Bronchial epithelial cell (primary cell): ENCODE measurements around the gene PTK6. TPM values are rescaled to one million over a fixed set of nuclear protein-coding genes. Genes with fewer than 3 reads are reported as not detected.

Experiments
- DNase-seq: peaks from one replicate; pipeline ENCODE4 v3.0.0-alpha.2; 2010; ENCODE audit warnings: low read depth
- FAIRE-seq: peaks from 2 replicates; lab custom pipeline; 2011; peaks lifted over from hg19 to GRCh38; lab: Jason Lieb, UNC
- H3K27me3 ChIP-seq: 2 replicates; pipeline ENCODE4 v1.5.1; 2011; ENCODE audit warnings: low read length; ENCODE audit not compliant: control insufficient read depth, insufficient read depth
- H3K36me3 ChIP-seq: 2 replicates; pipeline ENCODE4 v1.5.1; 2011; ENCODE audit warnings: low read length; ENCODE audit not compliant: control insufficient read depth, insufficient read depth
- H3K4me3 ChIP-seq: 2 replicates; pipeline ENCODE4 v1.5.1; 2011; ENCODE audit warnings: mild to moderate bottlenecking, low read depth, low read length, control low read depth
- total RNA-seq: library from RNA; depleted of rRNA; stranded (reverse); fragments of >200 nt; gene quantifications from 2 replicates; pipeline ENCODE4 v1.2.1, GENCODE V29; 2014
- TF ChIP-seq, protein P1 (sequence below): IDR thresholded peaks from 2 replicates; pipeline ENCODE4 v1.5.1; 2011; ENCODE audit warnings: mild to moderate bottlenecking, moderate library complexity, low read length, control low read depth, inconsistent platforms; ENCODE audit not compliant: insufficient read depth, severe bottlenecking

PTK6 gene
- total RNA-seq, 1 donor from 2014 or later: 59.5 TPM

GRCh38 chr20:63534427-63534830, 2.7 kb downstream of the PTK6 start:
- Histone ChIP-seq H3K27me3 (no peaks in the 10 kb centered on the region), H3K36me3 (peaks cover 1% of the 10 kb centered on the region), H3K4me3 (no peak overlapping the region)
- TF ChIP-seq, protein P1, sequence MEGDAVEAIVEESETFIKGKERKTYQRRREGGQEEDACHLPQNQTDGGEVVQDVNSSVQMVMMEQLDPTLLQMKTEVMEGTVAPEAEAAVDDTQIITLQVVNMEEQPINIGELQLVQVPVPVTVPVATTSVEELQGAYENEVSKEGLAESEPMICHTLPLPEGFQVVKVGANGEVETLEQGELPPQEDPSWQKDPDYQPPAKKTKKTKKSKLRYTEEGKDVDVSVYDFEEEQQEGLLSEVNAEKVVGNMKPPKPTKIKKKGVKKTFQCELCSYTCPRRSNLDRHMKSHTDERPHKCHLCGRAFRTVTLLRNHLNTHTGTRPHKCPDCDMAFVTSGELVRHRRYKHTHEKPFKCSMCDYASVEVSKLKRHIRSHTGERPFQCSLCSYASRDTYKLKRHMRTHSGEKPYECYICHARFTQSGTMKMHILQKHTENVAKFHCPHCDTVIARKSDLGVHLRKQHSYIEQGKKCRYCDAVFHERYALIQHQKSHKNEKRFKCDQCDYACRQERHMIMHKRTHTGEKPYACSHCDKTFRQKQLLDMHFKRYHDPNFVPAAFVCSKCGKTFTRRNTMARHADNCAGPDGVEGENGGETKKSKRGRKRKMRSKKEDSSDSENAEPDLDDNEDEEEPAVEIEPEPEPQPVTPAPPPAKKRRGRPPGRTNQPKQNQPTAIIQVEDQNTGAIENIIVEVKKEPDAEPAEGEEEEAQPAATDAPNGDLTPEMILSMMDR: no peak
- no peak for FAIRE-seq
- no peak for DNase-seq

DNA sequence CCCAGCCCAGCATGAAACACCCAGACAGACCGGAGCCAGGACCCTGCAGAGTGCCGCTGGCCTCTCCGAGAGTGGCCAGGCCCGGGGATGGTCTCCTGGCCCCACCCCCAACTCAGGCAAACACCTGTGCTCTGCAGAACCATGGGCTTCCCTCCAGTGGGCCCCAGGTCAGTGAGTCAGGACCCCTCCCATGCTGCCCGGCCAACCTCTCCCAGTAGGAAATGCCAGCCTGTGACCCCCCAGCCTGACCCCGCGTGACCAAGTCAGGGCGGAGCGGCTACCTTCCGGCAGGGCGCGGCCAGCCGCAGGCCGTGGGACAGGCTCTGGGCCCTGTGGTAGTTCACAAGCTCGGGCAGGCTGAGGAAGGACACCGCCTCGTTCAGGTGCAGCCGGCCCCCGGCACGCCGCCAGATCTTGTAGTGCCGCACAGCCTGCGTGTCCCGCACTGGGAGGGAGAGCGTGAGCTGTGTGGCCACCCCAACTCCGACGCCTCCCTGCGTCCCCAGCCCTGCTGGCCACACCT, 3.2 kb downstream of the PTK6 start:
- H3K27me3 ChIP-seq: no peaks in the 10 kb centered on the region
- DNase-seq (peak; percentile 64), FAIRE-seq (no peak)
- no peak overlapping the region for H3K4me3 ChIP-seq
- H3K36me3 ChIP-seq: peaks cover 1% of the 10 kb centered on the region
- TF ChIP-seq, protein P1: no peak

DNA sequence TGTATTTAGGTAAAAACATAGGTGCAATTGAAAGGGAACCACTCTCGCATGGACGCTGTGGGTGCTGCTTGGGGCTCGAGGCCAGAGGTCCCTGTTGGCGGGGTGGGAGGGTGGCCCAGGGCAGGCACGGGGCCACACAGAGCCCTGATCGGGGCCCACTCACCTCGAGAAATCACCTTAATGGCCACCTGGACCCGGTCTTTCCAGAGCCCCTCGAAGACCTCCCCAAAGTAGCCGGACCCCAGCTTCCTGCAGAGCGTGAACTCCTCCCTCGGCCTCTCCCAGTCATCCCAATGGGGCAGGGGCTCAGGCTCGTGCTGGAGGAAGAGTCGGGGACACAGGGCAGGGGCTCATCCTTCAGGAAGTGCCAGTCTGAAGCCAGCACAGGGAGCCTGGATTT, 3.8 kb downstream of the PTK6 start:
- no peak for DNase-seq
- no peaks in the 10 kb centered on the region for H3K27me3 ChIP-seq
- no peak for FAIRE-seq

DNA sequence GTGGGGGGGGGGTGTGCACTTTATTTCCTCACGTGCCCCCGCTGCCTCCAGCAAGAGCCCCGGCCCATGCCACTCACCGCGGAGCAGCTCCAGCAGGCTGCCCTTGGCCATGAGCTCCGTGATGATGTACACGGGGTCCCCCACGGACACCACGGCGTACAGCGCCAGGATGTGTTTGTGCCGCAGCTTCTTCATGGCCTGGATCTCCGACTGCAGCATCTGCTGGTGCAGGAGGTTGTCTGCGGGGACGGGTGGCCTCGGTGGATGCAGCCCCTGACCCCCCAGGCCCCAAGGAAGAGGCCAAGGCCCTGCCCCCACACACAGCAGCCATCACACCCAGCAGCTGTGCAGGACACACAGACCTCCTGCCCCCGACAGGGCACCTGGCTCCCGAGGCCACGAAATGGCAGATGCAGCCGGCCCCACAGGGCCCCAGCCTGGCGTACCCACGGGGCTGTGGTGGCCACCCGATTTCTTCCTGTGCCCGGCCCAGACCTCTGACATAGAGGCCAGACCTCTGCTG, 4.7 kb downstream of the PTK6 start:
- Histone ChIP-seq H3K36me3 (peaks cover 1% of the 10 kb centered on the region), H3K27me3 (no peaks in the 10 kb centered on the region), H3K4me3 (no peak overlapping the region)
- peak; percentile 13 for FAIRE-seq
- TF ChIP-seq, protein P1: no peak
- no peak for DNase-seq

More for the DNA sequence above, 3.8 kb downstream of the PTK6 start:
- Histone ChIP-seq H3K4me3 (no peak overlapping the region), H3K36me3 (peaks cover 1% of the 10 kb centered on the region)
- TF ChIP-seq, protein P1: no peak

- Histone ChIP-seq H3K4me3 (no peak overlapping the region), H3K36me3 (peaks cover 1% of the 10 kb centered on the region), H3K27me3 (no peaks in the 10 kb centered on the region)
- FAIRE-seq: peak; percentile 99
- DNase-seq: no peak
- TF ChIP-seq, protein P1: no peak
These were observed 5.3 kb downstream of the PTK6 start for GRCh38 chr20:63531686-63532448.
